Keratinocyte (primary cell): ENCODE data around the gene PCDH9. TPM values are rescaled to one million over a fixed set of nuclear protein-coding genes. Genes with fewer than 3 reads are reported as not detected.

Experiments
- DNase-seq: peaks from one replicate; pipeline ENCODE4 v3.0.0-alpha.2; 2011; ENCODE audit warnings: low read depth, missing footprints, low spot score
- FAIRE-seq: peaks from 2 replicates; lab custom pipeline; 2011; peaks lifted over from hg19 to GRCh38; lab: Jason Lieb, UNC
- H2AFZ ChIP-seq: 2 replicates; pipeline ENCODE4 v1.6.0; 2012; ENCODE audit warnings: low read length, control low read depth, inconsistent platforms; ENCODE audit not compliant: control insufficient read depth
- H3K27ac ChIP-seq: 2 replicates; pipeline ENCODE4 v1.5.1; 2011; ENCODE audit warnings: low read length; ENCODE audit not compliant: control insufficient read depth, insufficient read depth
- H3K27me3 ChIP-seq: 3 replicates; pipeline ENCODE4 v1.6.0; 2011; ENCODE audit warnings: low read length; ENCODE audit not compliant: control insufficient read depth, insufficient read depth; ENCODE audit errors: extremely low read depth
- H3K36me3 ChIP-seq, 2 experiments: 2 replicates in 1 of 2; 3 replicates in 1 of 2; pipeline ENCODE4 v1.5.1; 2011; ENCODE audit warnings: low read length in 2 of 2, mild to moderate bottlenecking in 1 of 2; ENCODE audit not compliant: control insufficient read depth in 2 of 2, insufficient read depth in 2 of 2; ENCODE audit errors: extremely low read depth in 1 of 2
- H3K4me1 ChIP-seq: 3 replicates; pipeline ENCODE4 v1.5.1; 2011; ENCODE audit warnings: low read length; ENCODE audit not compliant: control insufficient read depth, insufficient read depth; ENCODE audit errors: extremely low read depth
- H3K4me2 ChIP-seq: 3 replicates; pipeline ENCODE4 v1.6.0; 2011; ENCODE audit warnings: low read depth, low read length; ENCODE audit not compliant: control insufficient read depth, insufficient read depth; ENCODE audit errors: extremely low read depth
- H3K4me3 ChIP-seq, 3 experiments: fragments of 200-600 bp in 1 of 3; sonication (generic) in 1 of 3; 2 replicates in 2 of 3; 3 replicates in 1 of 3; pipeline ENCODE4 v1.5.1; 2011 to 2016; ENCODE audit warnings: low read length in 3 of 3, mild to moderate bottlenecking in 3 of 3, control low read depth in 2 of 3, inconsistent platforms in 1 of 3, low read depth in 1 of 3, mixed read lengths in 1 of 3, mixed run types in 1 of 3, moderate library complexity in 1 of 3; ENCODE audit not compliant: control insufficient read depth in 2 of 3, insufficient read depth in 2 of 3; ENCODE audit errors: extremely low read depth in 1 of 3
- H3K79me2 ChIP-seq: 2 replicates; pipeline ENCODE4 v1.6.0; 2012; ENCODE audit warnings: low read length; ENCODE audit not compliant: control insufficient read depth, insufficient read depth
- H3K9ac ChIP-seq: 3 replicates; pipeline ENCODE4 v1.6.0; 2011; ENCODE audit warnings: low read length; ENCODE audit not compliant: control insufficient read depth, insufficient read depth; ENCODE audit errors: extremely low read depth
- H3K9me1 ChIP-seq: 3 replicates; pipeline ENCODE4 v1.6.0; 2011; ENCODE audit warnings: low read length; ENCODE audit not compliant: control insufficient read depth, insufficient read depth; ENCODE audit errors: extremely low read depth
- H3K9me3 ChIP-seq: 2 replicates; pipeline ENCODE4 v1.5.1; 2012; ENCODE audit warnings: low read depth, low read length; ENCODE audit not compliant: control insufficient read depth
- H4K20me1 ChIP-seq: 3 replicates; pipeline ENCODE4 v1.6.0; 2011; ENCODE audit warnings: low read length; ENCODE audit not compliant: control insufficient read depth, insufficient read depth; ENCODE audit errors: extremely low read depth
- EZH2 ChIP-seq: IDR thresholded peaks from one replicate; pipeline ENCODE4 v1.6.1; 2012; ENCODE audit warnings: inconsistent platforms, mild to moderate bottlenecking, low read length, moderate library complexity
- dilution Hi-C: fragments of 300-500 bp; cut with MboI; formaldehyde crosslinking; loops from one replicate; pipeline ENCODE4 v1.7.0; 2020; ENCODE audit warnings: low sequenced_read_pairs; ENCODE audit not compliant: extremely low pct_ligation_motif_present
- polyA plus RNA-seq, 5 experiments: library from polyadenylated mRNA; depleted of rRNA in 3 of 5; stranded (reverse) in 3 of 5; stranded (forward) in 1 of 5; unstranded in 1 of 5; fragments of >200 nt; gene quantifications; 1 replicate in 1 of 5; 2 replicates in 3 of 5; 3 replicates in 1 of 5; pipeline versions ENCODE4 v1.2.1 to v1.2.3, GENCODE V29; 2011 to 2012; ENCODE audit warnings: missing spikeins in 2 of 5, low read depth in 1 of 5, low replicate concordance in 1 of 5
- TF ChIP-seq, protein P1 (sequence below), 3 experiments: IDR thresholded peaks in 1 of 3; conservative IDR thresholded peaks in 1 of 3; optimal IDR thresholded peaks in 1 of 3; 2 replicates in 2 of 3; 3 replicates in 1 of 3; pipeline versions ENCODE3 to v1.5.1; 2011; ENCODE audit warnings: low read length in 3 of 3, mild to moderate bottlenecking in 3 of 3, moderate library complexity in 2 of 3, control low read depth in 1 of 3, inconsistent platforms in 1 of 3; ENCODE audit not compliant: insufficient read depth in 2 of 3; ENCODE audit errors: extremely low read depth in 1 of 3

Gene PCDH9
- polyA plus RNA-seq, 1 donor (not counting 4 experiments of a cell fraction or from before 2014, with no cell fraction given): 0.21 TPM

DNA sequence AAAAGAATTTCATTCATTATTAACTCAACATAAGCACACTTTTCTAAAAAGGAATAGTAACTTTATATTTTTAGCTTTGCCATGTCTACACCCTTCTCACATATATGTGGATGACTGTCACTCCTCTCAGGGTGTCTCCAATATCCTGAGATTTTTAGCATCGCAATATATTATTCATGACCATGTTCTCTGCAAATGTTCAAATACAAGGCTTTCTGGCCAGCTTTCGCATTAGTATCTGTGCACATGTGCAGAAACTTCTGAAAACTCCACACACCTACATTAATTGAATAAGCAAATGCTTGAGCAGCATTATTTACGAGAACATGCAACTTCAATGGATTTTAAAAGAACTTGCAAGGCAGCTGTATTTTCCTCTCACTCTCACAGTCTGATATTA, 334.8 kb downstream of the PCDH9 start:
- no peaks in the 10 kb centered on the region for H3K27me3 ChIP-seq
- dilution Hi-C loops: no loop called here
- no peaks in the 10 kb centered on the region for H3K9me1 ChIP-seq
- H3K36me3 ChIP-seq: no peaks in the 10 kb centered on the region
- H3K27ac ChIP-seq: no peak overlapping the region
- H3K9me3 ChIP-seq: no peaks in the 10 kb centered on the region
- no peak overlapping the region for H3K9ac ChIP-seq
- FAIRE-seq: no peak
- H4K20me1 ChIP-seq: no peaks in the 10 kb centered on the region
- no peaks in the 10 kb centered on the region for H3K4me1 ChIP-seq
- no peak overlapping the region for H2AFZ ChIP-seq
- no peak for DNase-seq
- H3K79me2 ChIP-seq: no peaks in the 10 kb centered on the region
- TF ChIP-seq, protein P1, sequence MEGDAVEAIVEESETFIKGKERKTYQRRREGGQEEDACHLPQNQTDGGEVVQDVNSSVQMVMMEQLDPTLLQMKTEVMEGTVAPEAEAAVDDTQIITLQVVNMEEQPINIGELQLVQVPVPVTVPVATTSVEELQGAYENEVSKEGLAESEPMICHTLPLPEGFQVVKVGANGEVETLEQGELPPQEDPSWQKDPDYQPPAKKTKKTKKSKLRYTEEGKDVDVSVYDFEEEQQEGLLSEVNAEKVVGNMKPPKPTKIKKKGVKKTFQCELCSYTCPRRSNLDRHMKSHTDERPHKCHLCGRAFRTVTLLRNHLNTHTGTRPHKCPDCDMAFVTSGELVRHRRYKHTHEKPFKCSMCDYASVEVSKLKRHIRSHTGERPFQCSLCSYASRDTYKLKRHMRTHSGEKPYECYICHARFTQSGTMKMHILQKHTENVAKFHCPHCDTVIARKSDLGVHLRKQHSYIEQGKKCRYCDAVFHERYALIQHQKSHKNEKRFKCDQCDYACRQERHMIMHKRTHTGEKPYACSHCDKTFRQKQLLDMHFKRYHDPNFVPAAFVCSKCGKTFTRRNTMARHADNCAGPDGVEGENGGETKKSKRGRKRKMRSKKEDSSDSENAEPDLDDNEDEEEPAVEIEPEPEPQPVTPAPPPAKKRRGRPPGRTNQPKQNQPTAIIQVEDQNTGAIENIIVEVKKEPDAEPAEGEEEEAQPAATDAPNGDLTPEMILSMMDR (optimal IDR thresholded peaks at IDR 0.05 in 1 of 3, IDR thresholded peaks at IDR 0.05 in 1 of 3, conservative IDR thresholded peaks at IDR 0.05 in 1 of 3; ENCODE audit: extremely low read depth in 1 of 3, insufficient read depth in 2 of 3, low read length in 3 of 3): no peak
- TF ChIP-seq EZH2: no peak
- no peak overlapping the region for H3K4me2 ChIP-seq
- H3K4me3 ChIP-seq: no peak overlapping the region

DNA sequence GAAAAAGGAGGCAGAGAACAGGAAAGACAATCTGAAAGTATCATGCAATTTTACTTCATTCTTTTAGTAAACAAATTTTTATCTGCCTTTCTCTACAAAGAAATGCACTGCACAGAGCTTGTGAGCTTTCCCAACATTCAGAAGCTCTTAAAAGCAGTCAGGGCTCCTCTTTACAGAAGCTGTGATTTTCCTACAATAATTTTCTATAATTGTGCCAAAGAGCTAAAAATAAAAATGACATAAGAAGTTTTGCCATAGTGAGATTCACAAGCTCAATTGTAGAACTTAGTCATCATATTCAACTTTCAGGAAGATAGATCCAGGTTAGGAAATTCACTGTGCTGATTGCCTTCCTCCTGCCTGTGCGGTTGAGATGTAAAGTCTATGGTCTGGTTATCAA, 341.4 kb downstream of the PCDH9 start:
- Histone ChIP-seq H3K4me3 (no peak overlapping the region), H3K36me3 (no peaks in the 10 kb centered on the region), H2AFZ (no peak overlapping the region), H3K4me2 (no peak overlapping the region), H3K9ac (no peak overlapping the region), H3K9me3 (no peaks in the 10 kb centered on the region), H3K79me2 (no peaks in the 10 kb centered on the region), H3K27me3 (peaks cover 5% of the 10 kb centered on the region), H3K27ac (no peak overlapping the region), H3K9me1 (no peaks in the 10 kb centered on the region), H4K20me1 (no peaks in the 10 kb centered on the region), H3K4me1 (no peaks in the 10 kb centered on the region)
- dilution Hi-C loops: no loop called here
- DNase-seq (no peak), FAIRE-seq (no peak)
- TF ChIP-seq, protein P1 (optimal IDR thresholded peaks at IDR 0.05 in 1 of 3, IDR thresholded peaks at IDR 0.05 in 1 of 3, conservative IDR thresholded peaks at IDR 0.05 in 1 of 3; ENCODE audit: extremely low read depth in 1 of 3, insufficient read depth in 2 of 3, low read length in 3 of 3): no peak
- TF ChIP-seq EZH2: no peak
